Measurements from ENCODE around the gene SCFD2. TPM values are rescaled to one million over a fixed set of nuclear protein-coding genes. Genes with fewer than 3 reads are reported as not detected.
"Not testable (repeated sequence)": the region's sequence is repeated elsewhere in the genome, so short reads cannot be mapped to it uniquely, and the experiment has no call there.

The SCFD2 gene
- total RNA-seq, 2 experiments from 2014 or later = 23.0 to 24.5 TPM

DNA sequence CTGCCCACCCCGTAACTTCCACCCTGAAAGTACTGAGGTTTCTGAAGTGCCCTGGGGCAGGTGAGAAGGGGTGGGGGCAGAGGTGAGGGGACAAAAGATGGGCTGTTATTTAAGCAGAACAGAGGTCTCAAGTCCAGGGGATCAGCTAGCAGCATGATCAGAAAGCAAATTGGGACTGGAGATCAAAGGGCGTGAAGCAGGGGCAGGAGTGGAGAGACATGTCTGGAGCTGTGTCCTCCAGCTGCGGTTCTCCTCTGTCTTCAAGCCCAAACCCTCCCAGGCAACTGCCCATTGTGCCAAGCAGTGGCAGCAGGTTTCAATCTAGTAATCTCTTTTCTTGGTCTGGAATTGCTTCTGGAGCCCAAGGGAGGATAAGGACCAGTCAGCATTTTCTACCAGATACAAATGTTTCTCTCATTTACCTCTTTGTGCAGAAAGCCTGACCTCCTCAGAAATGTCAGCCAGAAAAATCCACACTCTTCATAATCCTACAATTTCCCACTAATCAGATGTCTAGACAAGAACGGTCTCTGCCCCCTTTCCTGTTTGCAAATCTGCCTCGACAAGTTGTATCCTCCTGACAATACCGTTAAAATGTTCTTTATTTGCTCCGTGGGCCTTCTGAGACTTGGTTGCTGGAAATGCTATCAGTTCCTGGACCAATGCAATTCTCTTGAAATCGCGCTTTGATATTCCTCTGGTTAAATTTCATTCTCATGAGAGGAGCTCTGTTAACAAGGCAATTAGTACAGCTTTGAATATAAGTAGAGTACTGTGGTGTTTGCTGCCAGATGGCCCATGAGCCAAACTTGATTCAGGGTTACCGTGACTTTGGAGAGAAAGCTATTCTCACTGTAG is 526.9 kb downstream of the SCFD2 start:
- no peaks in the 10 kb centered on the region for H3K27me3 Mint-ChIP-seq
- POLR2A ChIA-PET = no interaction called here
- H3K36me3 Mint-ChIP-seq (ENCODE audit: low read depth) = no peaks in the 10 kb centered on the region
- no peak overlapping the region for H3K4me3 Mint-ChIP-seq
- no peak overlapping the region for H3K27ac Mint-ChIP-seq
- peaks cover 1% of the 10 kb centered on the region for H3K4me1 Mint-ChIP-seq
- CTCF ChIA-PET = interaction anchor here (1.1 kb wide), 1 partner anchor 9 kb away, joined by 4 read pairs; no protein-coding TSS in a partner anchor
- no peak for DNase-seq
- H3K9me3 Mint-ChIP-seq = no peaks in the 10 kb centered on the region

- H3K9me3 Mint-ChIP-seq = no peaks in the 10 kb centered on the region
- CTCF ChIA-PET = no interaction called here
- DNase-seq = no peak
- no peaks in the 10 kb centered on the region for H3K4me1 Mint-ChIP-seq
- peak overlapping the region; percentile 4 for H3K27ac Mint-ChIP-seq
- no peaks in the 10 kb centered on the region for H3K36me3 Mint-ChIP-seq (ENCODE audit: low read depth)
- no peaks in the 10 kb centered on the region for H3K27me3 Mint-ChIP-seq
- POLR2A ChIA-PET = no interaction called here
- no peak overlapping the region for H3K4me3 Mint-ChIP-seq
Measured at GRCh38 chr4:52837716-52838558, 527.9 kb downstream of the SCFD2 start.

DNA sequence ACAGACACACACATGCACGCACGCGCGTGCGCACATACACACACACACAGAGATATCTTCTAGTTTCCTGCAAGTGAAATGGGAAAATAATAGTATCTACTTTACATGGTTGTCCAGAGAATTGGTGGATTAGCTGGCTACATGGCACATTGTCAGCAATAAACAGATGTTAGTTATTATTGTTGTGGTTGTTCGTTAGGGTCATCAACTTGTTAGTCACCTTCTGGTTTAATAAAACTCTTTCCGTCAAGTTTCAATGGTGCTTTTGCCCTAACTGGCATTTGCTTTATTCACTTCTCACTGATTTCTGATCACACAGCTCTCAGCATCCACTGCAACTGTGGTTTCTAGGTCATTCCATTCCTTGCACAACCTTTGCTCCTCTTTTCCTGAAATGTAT is 529.2 kb downstream of the SCFD2 start:
- Mint-ChIP-seq H3K4me3 (no peak overlapping the region), H3K9me3 (no peaks in the 10 kb centered on the region), H3K27ac (no peak overlapping the region), H3K27me3 (no peaks in the 10 kb centered on the region), H3K36me3 (ENCODE audit: low read depth) (no peaks in the 10 kb centered on the region), H3K4me1 (no peaks in the 10 kb centered on the region)
- CTCF ChIA-PET = no interaction called here
- no peak for DNase-seq
- POLR2A ChIA-PET = no interaction called here

DNA sequence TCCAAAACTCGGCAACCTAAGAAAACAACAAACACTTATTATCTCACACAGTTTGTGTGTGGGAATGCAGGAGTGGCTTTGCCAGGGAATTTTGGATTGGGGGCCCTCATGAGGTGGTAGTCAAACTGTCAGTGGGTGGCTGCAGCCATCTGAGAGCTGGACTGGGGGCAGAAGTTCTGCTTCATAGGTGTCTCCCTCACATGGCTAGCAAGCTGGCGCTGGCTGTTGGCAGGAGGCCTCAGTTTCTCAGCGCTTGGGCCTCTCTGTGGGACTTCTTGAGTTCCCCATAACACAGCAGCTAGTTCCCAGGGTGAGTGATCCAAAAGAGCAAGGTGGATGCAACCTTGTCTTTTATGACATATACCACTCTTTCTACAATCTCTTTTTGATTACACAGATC is 529.7 kb downstream of the SCFD2 start:
- no peak for DNase-seq
- Mint-ChIP-seq H3K4me1 (no peaks in the 10 kb centered on the region), H3K27ac (no peak overlapping the region), H3K9me3 (no peaks in the 10 kb centered on the region), H3K4me3 (no peak overlapping the region), H3K36me3 (ENCODE audit: low read depth) (no peaks in the 10 kb centered on the region), H3K27me3 (no peaks in the 10 kb centered on the region)
- POLR2A ChIA-PET = no interaction called here
- CTCF ChIA-PET = no interaction called here

GRCh38 chr4:52834641-52835456 is 531.0 kb downstream of the SCFD2 start:
- POLR2A ChIA-PET; H3K27ac Mint-ChIP-seq; H3K36me3 Mint-ChIP-seq (ENCODE audit: low read depth); DNase-seq; H3K4me3 Mint-ChIP-seq; H3K4me1 Mint-ChIP-seq; H3K9me3 Mint-ChIP-seq; H3K27me3 Mint-ChIP-seq; CTCF ChIA-PET: not testable (repeated sequence)

- POLR2A ChIA-PET = no interaction called here
- no peak for DNase-seq
- Mint-ChIP-seq H3K27ac (no peak overlapping the region), H3K36me3 (ENCODE audit: low read depth) (no peaks in the 10 kb centered on the region), H3K4me3 (no peak overlapping the region), H3K9me3 (no peaks in the 10 kb centered on the region), H3K4me1 (no peaks in the 10 kb centered on the region), H3K27me3 (no peaks in the 10 kb centered on the region)
- CTCF ChIA-PET = no interaction called here
Measured at GRCh38 chr4:52833941-52834525, 531.8 kb downstream of the SCFD2 start.

GRCh38 chr4:52825460-52826090 is 540.3 kb downstream of the SCFD2 start:
- Mint-ChIP-seq H3K27ac (peak overlapping the region; percentile 42), H3K27me3 (no peaks in the 10 kb centered on the region)

DNA sequence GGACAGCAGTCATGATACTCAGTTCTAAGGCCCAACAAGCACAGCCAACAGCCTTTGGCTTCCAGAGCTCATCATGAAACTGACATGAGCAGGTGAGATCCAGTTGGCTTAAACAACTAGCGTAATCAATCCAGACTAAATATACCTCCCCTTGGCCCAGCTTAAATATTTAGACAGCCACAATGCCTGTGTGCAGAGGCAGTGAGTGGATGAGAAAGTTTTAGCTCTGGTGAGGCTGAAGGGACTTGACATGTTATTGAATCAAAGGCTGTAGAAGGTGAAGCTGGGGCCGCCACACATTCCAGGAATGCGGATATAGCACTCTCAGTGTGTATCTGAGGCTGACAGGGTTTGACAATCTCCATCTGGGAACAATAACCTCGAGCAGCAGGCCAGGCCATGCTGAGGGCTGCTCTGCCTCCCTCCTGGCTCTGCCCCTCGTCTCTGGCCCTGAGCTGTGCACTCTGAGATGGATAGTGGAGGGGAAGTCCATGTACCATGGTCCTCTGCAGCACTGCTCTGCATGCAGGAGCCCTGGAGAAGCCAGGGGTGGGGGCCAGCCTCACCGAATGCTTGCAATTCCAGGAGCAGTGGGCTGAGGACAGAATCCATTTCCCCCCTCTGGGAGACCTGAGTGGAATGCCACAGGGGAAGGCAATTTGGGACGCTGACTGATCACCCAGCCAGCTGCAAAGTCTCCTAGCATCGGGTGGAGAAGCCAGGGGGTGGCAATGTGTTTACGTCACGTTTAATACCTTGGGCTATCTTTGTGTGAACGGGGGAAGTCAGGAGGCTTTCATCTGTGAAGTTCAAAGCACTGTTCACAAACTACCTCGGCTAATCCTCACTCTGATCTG is 541.0 kb downstream of the SCFD2 start:
- no peak for DNase-seq
- Mint-ChIP-seq H3K27me3 (no peaks in the 10 kb centered on the region), H3K36me3 (ENCODE audit: low read depth) (no peaks in the 10 kb centered on the region), H3K4me1 (peaks cover 31% of the 10 kb centered on the region), H3K27ac (no peak overlapping the region), H3K9me3 (no peaks in the 10 kb centered on the region), H3K4me3 (no peak overlapping the region)
- ChIA-PET CTCF (no interaction called here), POLR2A (no interaction called here)

More at GRCh38 chr4:52825460-52826090, 540.3 kb downstream of the SCFD2 start:
- H3K4me1 Mint-ChIP-seq = peaks cover 31% of the 10 kb centered on the region
- ChIA-PET CTCF (no interaction called here), POLR2A (no interaction called here)
- no peak overlapping the region for H3K4me3 Mint-ChIP-seq
- DNase-seq = no peak
- H3K36me3 Mint-ChIP-seq (ENCODE audit: low read depth) = no peaks in the 10 kb centered on the region
- no peaks in the 10 kb centered on the region for H3K9me3 Mint-ChIP-seq

- CTCF ChIA-PET = no interaction called here
- Mint-ChIP-seq H3K27ac (no peak overlapping the region), H3K36me3 (ENCODE audit: low read depth) (no peaks in the 10 kb centered on the region), H3K4me1 (peaks cover 31% of the 10 kb centered on the region), H3K4me3 (no peak overlapping the region), H3K27me3 (no peaks in the 10 kb centered on the region), H3K9me3 (no peaks in the 10 kb centered on the region)
- POLR2A ChIA-PET = no interaction called here
- no peak for DNase-seq
Measured at GRCh38 chr4:52824270-52824602, 541.6 kb downstream of the SCFD2 start.

GRCh38 chr4:52823702-52824092 is 542.2 kb downstream of the SCFD2 start:
- POLR2A ChIA-PET = interaction anchor here (0.6 kb wide), 1 partner anchor 383 kb away, joined by 3 read pairs; no protein-coding TSS in a partner anchor
- Mint-ChIP-seq H3K27ac (no peak overlapping the region), H3K9me3 (no peaks in the 10 kb centered on the region), H3K4me1 (peaks cover 31% of the 10 kb centered on the region), H3K27me3 (no peaks in the 10 kb centered on the region), H3K36me3 (ENCODE audit: low read depth) (no peaks in the 10 kb centered on the region), H3K4me3 (no peak overlapping the region)
- DNase-seq = no peak
- CTCF ChIA-PET = interaction anchor here (0.7 kb wide), 1 partner anchor 19 kb away, joined by 3 read pairs; no protein-coding TSS in a partner anchor
